Gastrocnemius medialis (tissue), 4 donors: Measurements from ENCODE around the gene ALOX15. TPM values are rescaled to one million over a fixed set of nuclear protein-coding genes. Genes with fewer than 3 reads are reported as not detected.
A peak's percentile ranks its signal among the peaks of the same experiment; 100 is the strongest.

Experiments used
- ATAC-seq, 2 donors: fragments of 150-250 bp; one replicate each; pipeline ENCODE4 v1.9.1; 2016
- DNase-seq, 2 donors: peaks; one replicate each; pipeline ENCODE4 v3.0.0-alpha.2; 2019
- H3K27ac ChIP-seq, 4 donors: fragments of 200-600 bp; sonication (generic); 1 replicate in 1 of 4; 2 replicates in 3 of 4; pipeline ENCODE4 v1.5.1; 2016 to 2018; ENCODE audit warnings: mild to moderate bottlenecking in 2 of 4, moderate library complexity in 1 of 4
- H3K27me3 ChIP-seq, 3 donors: fragments of 200-600 bp; sonication (generic) in 2 of 3; 1 replicate in 1 of 3; 2 replicates in 2 of 3; pipeline versions ENCODE4 v1.5.1 to v1.6.0; 2016 to 2019; ENCODE audit warnings: mild to moderate bottlenecking in 1 of 3, moderate library complexity in 1 of 3
- H3K36me3 ChIP-seq, 2 donors: fragments of 200-600 bp; sonication (generic) in 1 of 2; one replicate each; pipeline ENCODE4 v1.5.1; 2017 to 2018
- H3K4me1 ChIP-seq, 2 donors: fragments of 200-600 bp; sonication (generic) in 1 of 2; one replicate each; pipeline ENCODE4 v1.5.1; 2016 to 2017; ENCODE audit warnings: mild to moderate bottlenecking in 2 of 2
- H3K4me3 ChIP-seq, 4 donors: fragments of 200-600 bp; sonication (generic) in 3 of 4; 1 replicate in 1 of 4; 2 replicates in 3 of 4; pipeline ENCODE4 v1.5.1; 2016 to 2019; ENCODE audit warnings: mild to moderate bottlenecking in 2 of 4
- H3K9me3 ChIP-seq, 3 donors: fragments of 200-600 bp; sonication (generic) in 2 of 3; 1 replicate in 1 of 3; 2 replicates in 2 of 3; pipeline ENCODE4 v1.5.1; 2016 to 2019
- POLR2A ChIP-seq, 2 donors: fragments of 450-650 bp; IDR thresholded peaks; one replicate each; pipeline ENCODE4 v1.6.1; 2017; ENCODE audit warnings: antibody characterized with exemption in 2 of 2, mild to moderate bottlenecking in 2 of 2, moderate library complexity in 2 of 2
- in situ Hi-C, 4 donors: fragments of 200-750 bp; cut with MboI; loops; one replicate each; pipeline versions ENCODE4 v1.15.0 to v1.8.0; 2017; ENCODE audit warnings: low sequenced_read_pairs in 4 of 4
- intact Hi-C: fragments of 100-400 bp; cut with DNase I; formaldehyde crosslinking; loops from one replicate; pipeline ENCODE4 v1.15.1; 2023; ENCODE audit warnings: low total_unique reads
- total RNA-seq, 4 donors: library from RNA; depleted of rRNA; stranded (reverse); fragments of >200 nt; gene quantifications; one replicate each; pipeline versions ENCODE4 v1.1.0 to v1.2.3, GENCODE V29; 2016
- TF ChIP-seq, protein P1 (sequence below), 5 experiments: fragments of 450-650 bp in 3 of 5; fragments of 200-600 bp in 2 of 5; sonication (generic) in 2 of 5; IDR thresholded peaks in 4 of 5; conservative IDR thresholded peaks in 1 of 5; 1 replicate in 4 of 5; 2 replicates in 1 of 5; pipeline ENCODE4 v1.5.1; 2016 to 2019; ENCODE audit warnings: antibody characterized with exemption in 5 of 5, mild to moderate bottlenecking in 3 of 5, moderate library complexity in 3 of 5

Gene ALOX15
- total RNA-seq, 4 donors from 2014 or later = not detected

- DNase-seq = peak in 1 of 2 donors; percentile 36
- in situ Hi-C loops (no loop called here), intact Hi-C loops (no loop called here)
- peaks cover 60 to 65% of the 10 kb centered on the region in 2 donors for H3K4me1 ChIP-seq
- H3K27me3 ChIP-seq = no peaks in the 10 kb centered on the region
- no peak for TF ChIP-seq POLR2A (IDR thresholded peaks at IDR 0.05)
- TF ChIP-seq, protein P1, sequence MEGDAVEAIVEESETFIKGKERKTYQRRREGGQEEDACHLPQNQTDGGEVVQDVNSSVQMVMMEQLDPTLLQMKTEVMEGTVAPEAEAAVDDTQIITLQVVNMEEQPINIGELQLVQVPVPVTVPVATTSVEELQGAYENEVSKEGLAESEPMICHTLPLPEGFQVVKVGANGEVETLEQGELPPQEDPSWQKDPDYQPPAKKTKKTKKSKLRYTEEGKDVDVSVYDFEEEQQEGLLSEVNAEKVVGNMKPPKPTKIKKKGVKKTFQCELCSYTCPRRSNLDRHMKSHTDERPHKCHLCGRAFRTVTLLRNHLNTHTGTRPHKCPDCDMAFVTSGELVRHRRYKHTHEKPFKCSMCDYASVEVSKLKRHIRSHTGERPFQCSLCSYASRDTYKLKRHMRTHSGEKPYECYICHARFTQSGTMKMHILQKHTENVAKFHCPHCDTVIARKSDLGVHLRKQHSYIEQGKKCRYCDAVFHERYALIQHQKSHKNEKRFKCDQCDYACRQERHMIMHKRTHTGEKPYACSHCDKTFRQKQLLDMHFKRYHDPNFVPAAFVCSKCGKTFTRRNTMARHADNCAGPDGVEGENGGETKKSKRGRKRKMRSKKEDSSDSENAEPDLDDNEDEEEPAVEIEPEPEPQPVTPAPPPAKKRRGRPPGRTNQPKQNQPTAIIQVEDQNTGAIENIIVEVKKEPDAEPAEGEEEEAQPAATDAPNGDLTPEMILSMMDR (IDR thresholded peaks at IDR 0.05 in 4 of 5, conservative IDR thresholded peaks at IDR 0.05 in 1 of 5) = no peak
- no peaks in the 10 kb centered on the region for H3K9me3 ChIP-seq
- peaks cover 0 to 17% of the 10 kb centered on the region in 2 donors for H3K36me3 ChIP-seq
- H3K27ac ChIP-seq = peak overlapping the region; percentile 86 to 100 (median 94)
- H3K4me3 ChIP-seq = peak overlapping the region; percentile 6 to 32 (median 20)
- ATAC-seq = peak in 1 of 2 donors; percentile 1
Observed at GRCh38 chr17:4610162-4610561, 31.3 kb downstream of the ALOX15 start.

DNA sequence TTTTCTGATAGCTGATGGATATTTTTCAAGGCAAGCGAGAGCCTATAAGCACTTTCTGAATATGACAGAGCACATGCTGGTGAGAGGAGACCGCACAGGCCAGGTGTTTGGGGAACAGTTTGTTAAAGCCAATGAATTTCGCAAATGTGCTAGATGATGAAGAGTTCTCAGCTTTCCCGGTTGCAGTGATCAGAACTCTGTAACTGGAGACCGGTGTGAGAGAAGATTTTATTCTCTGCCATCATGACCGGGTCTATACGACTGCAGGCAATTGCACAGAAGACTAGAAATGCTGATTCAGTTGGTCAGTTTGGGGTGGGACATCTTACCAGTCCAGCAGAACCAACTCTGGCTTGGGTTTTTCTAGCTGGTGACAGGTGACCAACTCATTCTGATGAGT lies 31.7 kb downstream of the ALOX15 start:
- H3K27me3 ChIP-seq = no peaks in the 10 kb centered on the region
- intact Hi-C loops (loop anchor here (2.0 kb wide), 1 partner anchor 19 kb away; no protein-coding TSS in a partner anchor), in situ Hi-C loops (no loop called here)
- DNase-seq (peak; percentile 83 to 89), ATAC-seq (peak; percentile 82 to 87)
- no peaks in the 10 kb centered on the region for H3K9me3 ChIP-seq
- peak overlapping the region; percentile 86 to 100 (median 94) for H3K27ac ChIP-seq
- peaks cover 64 to 69% of the 10 kb centered on the region in 2 donors for H3K4me1 ChIP-seq
- peaks cover 0 to 17% of the 10 kb centered on the region in 2 donors for H3K36me3 ChIP-seq
- TF ChIP-seq POLR2A (IDR thresholded peaks at IDR 0.05) = peak; percentile 47 to 68
- TF ChIP-seq, protein P1 (IDR thresholded peaks at IDR 0.05 in 4 of 5, conservative IDR thresholded peaks at IDR 0.05 in 1 of 5) = no peak
- no peak overlapping the region for H3K4me3 ChIP-seq

DNA sequence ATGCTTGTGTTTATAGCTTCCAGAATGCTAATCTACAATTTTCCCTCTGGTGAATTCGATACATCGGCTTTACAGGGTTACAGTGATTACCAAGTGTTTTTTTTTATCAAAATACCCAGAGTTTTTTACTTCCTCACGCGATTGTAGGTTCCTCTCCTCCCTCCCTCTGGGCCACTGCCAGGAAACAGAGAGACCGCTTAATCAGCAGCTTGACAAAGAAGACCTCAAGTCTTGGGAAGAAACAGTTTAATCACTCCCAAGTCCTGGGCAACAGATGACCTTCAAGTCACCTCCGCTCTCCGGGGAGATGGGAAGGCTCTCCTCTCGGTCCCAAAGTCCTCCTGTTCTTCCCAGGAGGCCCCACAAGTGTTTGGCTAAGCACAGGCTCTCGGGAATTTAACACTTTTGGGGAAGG lies 33.7 kb downstream of the ALOX15 start:
- in situ Hi-C loops = no loop called here
- Histone ChIP-seq H3K36me3 (peaks cover 0 to 17% of the 10 kb centered on the region in 2 donors), H3K9me3 (no peaks in the 10 kb centered on the region), H3K27me3 (no peaks in the 10 kb centered on the region), H3K4me1 (peaks cover 82 to 83% of the 10 kb centered on the region in 2 donors), H3K4me3 (no peak overlapping the region), H3K27ac (peak overlapping the region; percentile 86 to 100 (median 94))
- DNase-seq (peak in 1 of 2 donors; percentile 76), ATAC-seq (no peak)
- intact Hi-C loops = loop anchor here (2.0 kb wide), 1 partner anchor 17 kb away; no protein-coding TSS in a partner anchor
- TF ChIP-seq, protein P1 (IDR thresholded peaks at IDR 0.05 in 4 of 5, conservative IDR thresholded peaks at IDR 0.05 in 1 of 5) = no peak
- TF ChIP-seq POLR2A (IDR thresholded peaks at IDR 0.05) = no peak

- ATAC-seq (no peak), DNase-seq (peak in 1 of 2 donors; percentile 28)
- intact Hi-C loops (no loop called here), in situ Hi-C loops (no loop called here)
- H3K36me3 ChIP-seq = peaks cover 0 to 17% of the 10 kb centered on the region in 2 donors
- TF ChIP-seq, protein P1 (IDR thresholded peaks at IDR 0.05 in 4 of 5, conservative IDR thresholded peaks at IDR 0.05 in 1 of 5) = no peak
- TF ChIP-seq POLR2A (IDR thresholded peaks at IDR 0.05) = no peak
- H3K27me3 ChIP-seq = no peaks in the 10 kb centered on the region
- peak overlapping the region; percentile 86 to 100 (median 94) for H3K27ac ChIP-seq
- no peak overlapping the region for H3K4me3 ChIP-seq
- H3K4me1 ChIP-seq = peaks cover 82 to 88% of the 10 kb centered on the region in 2 donors
- no peaks in the 10 kb centered on the region for H3K9me3 ChIP-seq
Observed at GRCh38 chr17:4607261-4607741, 34.2 kb downstream of the ALOX15 start.
